ENCODE measurements around the gene ZNF766. TPM values are rescaled to one million over a fixed set of nuclear protein-coding genes. Genes with fewer than 3 reads are reported as not detected.

Gene ZNF766
- total RNA-seq, 1 experiment from 2014 or later, result 17.9 TPM

- Histone ChIP-seq H3K9me2 (ENCODE audit: insufficient read depth) (no peaks in the 10 kb centered on the region), H3K4me1 (ENCODE audit: control insufficient read depth in 1 of 2, insufficient read depth in 2 of 2, low read length in 2 of 2) (no peaks in the 10 kb centered on the region), H3K79me2 (ENCODE audit: insufficient read depth, low read length) (no peaks in the 10 kb centered on the region), H3K9me3 (ENCODE audit: control insufficient read depth in 1 of 2, insufficient read depth in 1 of 2, low read depth in 1 of 2, low read length in 2 of 2) (peaks cover 29 to 31% of the 10 kb centered on the region in 2 experiments; a peak in 3 of 4 replicates), H3K27me3 (ENCODE audit: insufficient read depth, low read length) (no peaks in the 10 kb centered on the region), H3K36me3 (ENCODE audit: control insufficient read depth in 1 of 2, insufficient read depth in 2 of 2, low read length in 2 of 2) (peaks cover 3 to 37% of the 10 kb centered on the region in 2 experiments; a peak in 3 of 4 replicates), H3K9ac (ENCODE audit: low read length) (no peak overlapping the region), H4K20me1 (ENCODE audit: insufficient read depth) (no peaks in the 10 kb centered on the region), H3K4me2 (ENCODE audit: low read length) (no peak overlapping the region), H3K4me3 (replicated peaks in 1 of 2; ENCODE audit: low read depth in 1 of 2, low read length in 2 of 2) (no peak overlapping the region), H3K27ac (ENCODE audit: low read depth, low read length) (no peak overlapping the region), H2AFZ (ENCODE audit: low read depth, low read length, poor library complexity, severe bottlenecking) (no peak overlapping the region)
- RAD21 ChIA-PET (ENCODE audit: low non-redundant PET in 1 of 2, low total read pairs in 2 of 2, uncharacterized antibody in 2 of 2, unreplicated experiment in 2 of 2), result no interaction called here
- DNase-seq (ENCODE audit: low read depth, low spot score) (peak; percentile 7), ATAC-seq (no peak)
- TF ChIP-seq CEBPB (IDR thresholded peaks at IDR 0.05; ENCODE audit: low read depth), result no peak
- no peak for TF ChIP-seq ATF3 (IDR thresholded peaks at IDR 0.05)
- TF ChIP-seq POLR2AphosphoS5 (IDR thresholded peaks at IDR 0.05; ENCODE audit: low read depth, low read length), result no peak
- POLR2A ChIA-PET, result no interaction called here
- no TSS peak for BruUV-seq (replicated peaks)
- intact Hi-C loops (cut with micrococcal nuclease), result no loop called here
- CTCF ChIA-PET, result no interaction called here
Observed at GRCh38 chr19:52307275-52307674, 37.9 kb downstream of the ZNF766 start.

GRCh38 chr19:52322429-52322828 is 53.0 kb downstream of the ZNF766 start:
- Histone ChIP-seq H3K9ac (ENCODE audit: low read length) (no peak overlapping the region), H3K4me2 (ENCODE audit: low read length) (no peak overlapping the region), H3K27me3 (ENCODE audit: insufficient read depth, low read length) (no peaks in the 10 kb centered on the region), H3K9me2 (ENCODE audit: insufficient read depth) (no peaks in the 10 kb centered on the region), H3K27ac (ENCODE audit: low read depth, low read length) (no peak overlapping the region), H4K20me1 (ENCODE audit: insufficient read depth) (no peaks in the 10 kb centered on the region), H2AFZ (ENCODE audit: low read depth, low read length, poor library complexity, severe bottlenecking) (no peak overlapping the region), H3K36me3 (ENCODE audit: control insufficient read depth in 1 of 2, insufficient read depth in 2 of 2, low read length in 2 of 2) (peaks cover 25 to 41% of the 10 kb centered on the region in 2 experiments), H3K4me3 (replicated peaks in 1 of 2; ENCODE audit: low read depth in 1 of 2, low read length in 2 of 2) (no peak overlapping the region), H3K9me3 (ENCODE audit: control insufficient read depth in 1 of 2, insufficient read depth in 1 of 2, low read depth in 1 of 2, low read length in 2 of 2) (peaks cover 47 to 63% of the 10 kb centered on the region in 2 experiments), H3K79me2 (ENCODE audit: insufficient read depth, low read length) (no peaks in the 10 kb centered on the region), H3K4me1 (ENCODE audit: control insufficient read depth in 1 of 2, insufficient read depth in 2 of 2, low read length in 2 of 2) (no peaks in the 10 kb centered on the region)
- CTCF ChIA-PET, result no interaction called here
- no TSS peak for BruUV-seq (replicated peaks)
- TF ChIP-seq EZH2 (IDR thresholded peaks at IDR 0.05) (no peak), YY1 (IDR thresholded peaks at IDR 0.05; ENCODE audit: extremely low read depth, insufficient replicate concordance, low read depth, low read length) (no peak), ELF1 (IDR thresholded peaks at IDR 0.05; ENCODE audit: borderline replicate concordance, low read depth) (no peak), ZNF274 (IDR thresholded peaks at IDR 0.05; ENCODE audit: low read depth, low read length) (peak; percentile 57), POLR2AphosphoS5 (IDR thresholded peaks at IDR 0.05; ENCODE audit: low read depth, low read length) (no peak), JUND (IDR thresholded peaks at IDR 0.05) (no peak)
- POLR2A ChIA-PET, result no interaction called here
- no peak for DNase-seq (ENCODE audit: low read depth, low spot score)
- RAD21 ChIA-PET (ENCODE audit: low non-redundant PET in 1 of 2, low total read pairs in 2 of 2, uncharacterized antibody in 2 of 2, unreplicated experiment in 2 of 2), result no interaction called here
- no peak for ATAC-seq
- intact Hi-C loops (cut with micrococcal nuclease), result no loop called here

All from HCT116 (cell line).